Liver (tissue), 3 donors: Measurements from ENCODE around the gene GRK7.

ENCODE experiments used
- ATF3 ChIP-seq: IDR thresholded peaks from 2 replicates; pipeline ENCODE4 v1.6.1; 2016; ENCODE audit warnings: antibody characterized with exemption
- CTCF ChIP-seq: fragments of 150-350 bp; IDR thresholded peaks from 2 replicates; pipeline ENCODE4 v1.5.1; 2017; ENCODE audit warnings: improper control_type of control experiment, low read depth, low read length; ENCODE audit not compliant: missing input control
- EGR1 ChIP-seq, 2 donors: IDR thresholded peaks; 2 replicates each; pipeline ENCODE4 v1.6.1; 2016 to 2018; ENCODE audit warnings: antibody characterized with exemption in 2 of 2, low read depth in 2 of 2
- FOXA1 ChIP-seq: IDR thresholded peaks from 2 replicates; pipeline ENCODE4 v1.6.1; 2016; ENCODE audit warnings: antibody characterized with exemption
- GABPA ChIP-seq, 2 donors: IDR thresholded peaks in 1 of 2; conservative IDR thresholded peaks in 1 of 2; 2 replicates each; pipeline ENCODE4 v1.6.1; 2016; ENCODE audit warnings: antibody characterized with exemption in 2 of 2, mild to moderate bottlenecking in 1 of 2, moderate library complexity in 1 of 2
- HNF4A ChIP-seq, 2 donors: conservative IDR thresholded peaks; 2 replicates each; pipeline ENCODE4 v1.6.1; 2016; ENCODE audit warnings: antibody characterized with exemption in 2 of 2, mild to moderate bottlenecking in 2 of 2
- TF ChIP-seq, protein P1 (sequence below): IDR thresholded peaks from 2 replicates; pipeline ENCODE4 v1.6.1; 2016; ENCODE audit warnings: antibody characterized with exemption
- TF ChIP-seq, protein P2 (sequence below): IDR thresholded peaks from 2 replicates; pipeline ENCODE4 v1.6.1; 2016; ENCODE audit warnings: antibody characterized with exemption, mild to moderate bottlenecking
- donor health status: healthy.
- donor health status: healthy.

- TF ChIP-seq CTCF, result no peak
- TF ChIP-seq, protein P1, sequence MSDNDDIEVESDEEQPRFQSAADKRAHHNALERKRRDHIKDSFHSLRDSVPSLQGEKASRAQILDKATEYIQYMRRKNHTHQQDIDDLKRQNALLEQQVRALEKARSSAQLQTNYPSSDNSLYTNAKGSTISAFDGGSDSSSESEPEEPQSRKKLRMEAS, result peak; percentile 21
- TF ChIP-seq ATF3, result no peak
- TF ChIP-seq FOXA1, result no peak
- TF ChIP-seq HNF4A (conservative IDR thresholded peaks at IDR 0.05), result no peak
- TF ChIP-seq EGR1 (IDR thresholded peaks at IDR 0.05; ENCODE audit: low read depth in 2 of 2), result no peak
- TF ChIP-seq, protein P2, sequence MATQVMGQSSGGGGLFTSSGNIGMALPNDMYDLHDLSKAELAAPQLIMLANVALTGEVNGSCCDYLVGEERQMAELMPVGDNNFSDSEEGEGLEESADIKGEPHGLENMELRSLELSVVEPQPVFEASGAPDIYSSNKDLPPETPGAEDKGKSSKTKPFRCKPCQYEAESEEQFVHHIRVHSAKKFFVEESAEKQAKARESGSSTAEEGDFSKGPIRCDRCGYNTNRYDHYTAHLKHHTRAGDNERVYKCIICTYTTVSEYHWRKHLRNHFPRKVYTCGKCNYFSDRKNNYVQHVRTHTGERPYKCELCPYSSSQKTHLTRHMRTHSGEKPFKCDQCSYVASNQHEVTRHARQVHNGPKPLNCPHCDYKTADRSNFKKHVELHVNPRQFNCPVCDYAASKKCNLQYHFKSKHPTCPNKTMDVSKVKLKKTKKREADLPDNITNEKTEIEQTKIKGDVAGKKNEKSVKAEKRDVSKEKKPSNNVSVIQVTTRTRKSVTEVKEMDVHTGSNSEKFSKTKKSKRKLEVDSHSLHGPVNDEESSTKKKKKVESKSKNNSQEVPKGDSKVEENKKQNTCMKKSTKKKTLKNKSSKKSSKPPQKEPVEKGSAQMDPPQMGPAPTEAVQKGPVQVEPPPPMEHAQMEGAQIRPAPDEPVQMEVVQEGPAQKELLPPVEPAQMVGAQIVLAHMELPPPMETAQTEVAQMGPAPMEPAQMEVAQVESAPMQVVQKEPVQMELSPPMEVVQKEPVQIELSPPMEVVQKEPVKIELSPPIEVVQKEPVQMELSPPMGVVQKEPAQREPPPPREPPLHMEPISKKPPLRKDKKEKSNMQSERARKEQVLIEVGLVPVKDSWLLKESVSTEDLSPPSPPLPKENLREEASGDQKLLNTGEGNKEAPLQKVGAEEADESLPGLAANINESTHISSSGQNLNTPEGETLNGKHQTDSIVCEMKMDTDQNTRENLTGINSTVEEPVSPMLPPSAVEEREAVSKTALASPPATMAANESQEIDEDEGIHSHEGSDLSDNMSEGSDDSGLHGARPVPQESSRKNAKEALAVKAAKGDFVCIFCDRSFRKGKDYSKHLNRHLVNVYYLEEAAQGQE, result no peak
- TF ChIP-seq GABPA (IDR thresholded peaks at IDR 0.05 in 1 of 2, conservative IDR thresholded peaks at IDR 0.05 in 1 of 2), result no peak
Measured at GRCh38 chr3:141796889-141797781, 33.9 kb downstream of the GRK7 start.
